ENCODE data around the gene ACIN1. TPM values are rescaled to one million over a fixed set of nuclear protein-coding genes. Genes with fewer than 3 reads are reported as not detected.
A peak's percentile ranks its signal among the peaks of the same experiment; 100 is the strongest.

The ACIN1 gene
- total and polyA plus RNA-seq, 2 of the 13 experiments (the other 11 are each of a cell fraction or from before 2014, with no cell fraction given), result 165 to 183 TPM

DNA sequence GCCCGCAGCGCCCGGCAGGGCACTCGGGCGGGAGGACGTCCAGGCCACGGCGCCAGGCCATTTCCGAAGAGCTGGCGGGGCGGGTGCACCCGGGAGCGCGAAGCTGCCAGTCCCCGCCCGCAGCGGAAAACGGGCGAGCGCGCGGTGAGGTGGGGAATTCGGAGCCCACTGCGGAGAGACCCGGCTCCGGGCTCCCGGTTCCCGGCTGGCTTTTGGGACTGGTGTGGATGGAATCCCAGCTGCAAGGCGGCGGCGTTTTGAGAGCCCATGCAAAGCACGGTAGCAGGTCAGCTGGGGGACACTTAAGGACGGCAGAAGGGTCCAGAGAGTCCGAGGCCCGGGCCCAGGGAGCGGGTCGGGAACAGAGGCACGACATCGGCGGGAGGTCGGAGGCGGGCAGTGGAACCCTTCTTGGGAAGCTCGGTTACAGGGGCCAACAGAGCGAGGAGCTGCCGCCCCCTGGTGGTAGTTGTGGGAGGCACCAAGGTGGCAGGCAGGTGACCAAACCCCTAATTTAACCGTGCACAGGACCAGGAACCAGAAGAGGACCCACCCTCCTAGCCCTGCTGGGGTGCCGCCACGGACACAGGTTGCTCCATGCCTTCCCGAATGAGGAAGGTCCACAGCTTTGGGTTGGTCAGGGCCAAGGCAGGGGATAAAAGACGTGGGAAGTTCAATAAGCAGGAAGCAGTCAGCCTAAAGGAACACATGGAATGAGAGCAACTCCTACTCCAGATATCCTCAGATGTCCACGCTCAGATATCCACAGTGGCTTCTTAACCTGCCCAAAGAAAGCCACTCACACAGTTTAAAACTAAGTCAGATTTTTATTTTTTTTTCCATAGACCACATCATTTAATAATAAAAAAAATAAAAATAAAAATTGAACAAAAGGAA is 36.9 kb downstream of the ACIN1 start (continued):
- TF ChIP-seq TP53 (CRISPR knock-in tag; conservative IDR thresholded peaks at IDR 0.05) (no peak), ZFP36L1 (CRISPR knock-in tag; IDR thresholded peaks at IDR 0.05) (peak; percentile 71), KDM1A (CRISPR knock-in tag; IDR thresholded peaks at IDR 0.05) (peak; percentile 54; the same call in 1 of the 2 replicates), DNMT1 (CRISPR knock-in tag; IDR thresholded peaks at IDR 0.05) (peak; percentile 92), ZNF136 (CRISPR knock-in tag; IDR thresholded peaks at IDR 0.05; ENCODE audit: low read depth) (0 out of 2 replicates have a peak, but pooled peaks have one; percentile 21), MEF2D (CRISPR knock-in tag; IDR thresholded peaks at IDR 0.05) (peak; percentile 86; the same call in 1 of the 2 replicates), TOPORS (CRISPR knock-in tag; IDR thresholded peaks at IDR 0.05) (peak; percentile 79; the same call in 1 of the 2 replicates), SMAD1 (CRISPR knock-in tag; IDR thresholded peaks at IDR 0.05; ENCODE audit: borderline replicate concordance, low read depth) (peak; percentile 100), POGZ (CRISPR knock-in tag; IDR thresholded peaks at IDR 0.05) (peak; percentile 77), AKAP8 (CRISPR knock-in tag; IDR thresholded peaks at IDR 0.05) (peak; percentile 86), ZNF772 (CRISPR knock-in tag; IDR thresholded peaks at IDR 0.05) (peak; percentile 97), ZNF788 (CRISPR knock-in tag; IDR thresholded peaks at IDR 0.05; ENCODE audit: borderline replicate concordance) (peak; percentile 90)
- TF ChIP-seq, protein P1, sequence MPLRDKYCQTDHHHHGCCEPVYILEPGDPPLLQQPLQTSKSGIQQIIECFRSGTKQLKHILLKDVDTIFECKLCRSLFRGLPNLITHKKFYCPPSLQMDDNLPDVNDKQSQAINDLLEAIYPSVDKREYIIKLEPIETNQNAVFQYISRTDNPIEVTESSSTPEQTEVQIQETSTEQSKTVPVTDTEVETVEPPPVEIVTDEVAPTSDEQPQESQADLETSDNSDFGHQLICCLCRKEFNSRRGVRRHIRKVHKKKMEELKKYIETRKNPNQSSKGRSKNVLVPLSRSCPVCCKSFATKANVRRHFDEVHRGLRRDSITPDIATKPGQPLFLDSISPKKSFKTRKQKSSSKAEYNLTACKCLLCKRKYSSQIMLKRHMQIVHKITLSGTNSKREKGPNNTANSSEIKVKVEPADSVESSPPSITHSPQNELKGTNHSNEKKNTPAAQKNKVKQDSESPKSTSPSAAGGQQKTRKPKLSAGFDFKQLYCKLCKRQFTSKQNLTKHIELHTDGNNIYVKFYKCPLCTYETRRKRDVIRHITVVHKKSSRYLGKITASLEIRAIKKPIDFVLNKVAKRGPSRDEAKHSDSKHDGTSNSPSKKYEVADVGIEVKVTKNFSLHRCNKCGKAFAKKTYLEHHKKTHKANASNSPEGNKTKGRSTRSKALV (CRISPR knock-in tag; IDR thresholded peaks at IDR 0.05), result peak; percentile 92
- TF ChIP-seq, protein P2, sequence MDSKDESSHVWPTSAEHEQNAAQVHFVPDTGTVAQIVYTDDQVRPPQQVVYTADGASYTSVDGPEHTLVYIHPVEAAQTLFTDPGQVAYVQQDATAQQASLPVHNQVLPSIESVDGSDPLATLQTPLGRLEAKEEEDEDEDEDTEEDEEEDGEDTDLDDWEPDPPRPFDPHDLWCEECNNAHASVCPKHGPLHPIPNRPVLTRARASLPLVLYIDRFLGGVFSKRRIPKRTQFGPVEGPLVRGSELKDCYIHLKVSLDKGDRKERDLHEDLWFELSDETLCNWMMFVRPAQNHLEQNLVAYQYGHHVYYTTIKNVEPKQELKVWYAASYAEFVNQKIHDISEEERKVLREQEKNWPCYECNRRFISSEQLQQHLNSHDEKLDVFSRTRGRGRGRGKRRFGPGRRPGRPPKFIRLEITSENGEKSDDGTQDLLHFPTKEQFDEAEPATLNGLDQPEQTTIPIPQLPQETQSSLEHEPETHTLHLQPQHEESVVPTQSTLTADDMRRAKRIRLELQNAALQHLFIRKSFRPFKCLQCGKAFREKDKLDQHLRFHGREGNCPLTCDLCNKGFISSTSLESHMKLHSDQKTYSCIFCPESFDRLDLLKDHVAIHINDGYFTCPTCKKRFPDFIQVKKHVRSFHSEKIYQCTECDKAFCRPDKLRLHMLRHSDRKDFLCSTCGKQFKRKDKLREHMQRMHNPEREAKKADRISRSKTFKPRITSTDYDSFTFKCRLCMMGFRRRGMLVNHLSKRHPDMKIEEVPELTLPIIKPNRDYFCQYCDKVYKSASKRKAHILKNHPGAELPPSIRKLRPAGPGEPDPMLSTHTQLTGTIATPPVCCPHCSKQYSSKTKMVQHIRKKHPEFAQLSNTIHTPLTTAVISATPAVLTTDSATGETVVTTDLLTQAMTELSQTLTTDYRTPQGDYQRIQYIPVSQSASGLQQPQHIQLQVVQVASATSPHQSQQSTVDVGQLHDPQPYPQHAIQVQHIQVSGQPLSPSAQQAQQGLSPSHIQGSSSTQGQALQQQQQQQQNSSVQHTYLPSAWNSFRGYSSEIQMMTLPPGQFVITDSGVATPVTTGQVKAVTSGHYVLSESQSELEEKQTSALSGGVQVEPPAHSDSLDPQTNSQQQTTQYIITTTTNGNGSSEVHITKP (CRISPR knock-in tag; IDR thresholded peaks at IDR 0.05; ENCODE audit: low read depth), result peak; percentile 23; the same call in 1 of the 2 replicates
- TF ChIP-seq, protein P3, sequence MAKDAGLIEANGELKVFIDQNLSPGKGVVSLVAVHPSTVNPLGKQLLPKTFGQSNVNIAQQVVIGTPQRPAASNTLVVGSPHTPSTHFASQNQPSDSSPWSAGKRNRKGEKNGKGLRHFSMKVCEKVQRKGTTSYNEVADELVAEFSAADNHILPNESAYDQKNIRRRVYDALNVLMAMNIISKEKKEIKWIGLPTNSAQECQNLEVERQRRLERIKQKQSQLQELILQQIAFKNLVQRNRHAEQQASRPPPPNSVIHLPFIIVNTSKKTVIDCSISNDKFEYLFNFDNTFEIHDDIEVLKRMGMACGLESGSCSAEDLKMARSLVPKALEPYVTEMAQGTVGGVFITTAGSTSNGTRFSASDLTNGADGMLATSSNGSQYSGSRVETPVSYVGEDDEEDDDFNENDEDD (CRISPR knock-in tag; IDR thresholded peaks at IDR 0.05; ENCODE audit: borderline replicate concordance), result peak; percentile 65; the same call in 1 of the 2 replicates
- TF ChIP-seq, protein P4, sequence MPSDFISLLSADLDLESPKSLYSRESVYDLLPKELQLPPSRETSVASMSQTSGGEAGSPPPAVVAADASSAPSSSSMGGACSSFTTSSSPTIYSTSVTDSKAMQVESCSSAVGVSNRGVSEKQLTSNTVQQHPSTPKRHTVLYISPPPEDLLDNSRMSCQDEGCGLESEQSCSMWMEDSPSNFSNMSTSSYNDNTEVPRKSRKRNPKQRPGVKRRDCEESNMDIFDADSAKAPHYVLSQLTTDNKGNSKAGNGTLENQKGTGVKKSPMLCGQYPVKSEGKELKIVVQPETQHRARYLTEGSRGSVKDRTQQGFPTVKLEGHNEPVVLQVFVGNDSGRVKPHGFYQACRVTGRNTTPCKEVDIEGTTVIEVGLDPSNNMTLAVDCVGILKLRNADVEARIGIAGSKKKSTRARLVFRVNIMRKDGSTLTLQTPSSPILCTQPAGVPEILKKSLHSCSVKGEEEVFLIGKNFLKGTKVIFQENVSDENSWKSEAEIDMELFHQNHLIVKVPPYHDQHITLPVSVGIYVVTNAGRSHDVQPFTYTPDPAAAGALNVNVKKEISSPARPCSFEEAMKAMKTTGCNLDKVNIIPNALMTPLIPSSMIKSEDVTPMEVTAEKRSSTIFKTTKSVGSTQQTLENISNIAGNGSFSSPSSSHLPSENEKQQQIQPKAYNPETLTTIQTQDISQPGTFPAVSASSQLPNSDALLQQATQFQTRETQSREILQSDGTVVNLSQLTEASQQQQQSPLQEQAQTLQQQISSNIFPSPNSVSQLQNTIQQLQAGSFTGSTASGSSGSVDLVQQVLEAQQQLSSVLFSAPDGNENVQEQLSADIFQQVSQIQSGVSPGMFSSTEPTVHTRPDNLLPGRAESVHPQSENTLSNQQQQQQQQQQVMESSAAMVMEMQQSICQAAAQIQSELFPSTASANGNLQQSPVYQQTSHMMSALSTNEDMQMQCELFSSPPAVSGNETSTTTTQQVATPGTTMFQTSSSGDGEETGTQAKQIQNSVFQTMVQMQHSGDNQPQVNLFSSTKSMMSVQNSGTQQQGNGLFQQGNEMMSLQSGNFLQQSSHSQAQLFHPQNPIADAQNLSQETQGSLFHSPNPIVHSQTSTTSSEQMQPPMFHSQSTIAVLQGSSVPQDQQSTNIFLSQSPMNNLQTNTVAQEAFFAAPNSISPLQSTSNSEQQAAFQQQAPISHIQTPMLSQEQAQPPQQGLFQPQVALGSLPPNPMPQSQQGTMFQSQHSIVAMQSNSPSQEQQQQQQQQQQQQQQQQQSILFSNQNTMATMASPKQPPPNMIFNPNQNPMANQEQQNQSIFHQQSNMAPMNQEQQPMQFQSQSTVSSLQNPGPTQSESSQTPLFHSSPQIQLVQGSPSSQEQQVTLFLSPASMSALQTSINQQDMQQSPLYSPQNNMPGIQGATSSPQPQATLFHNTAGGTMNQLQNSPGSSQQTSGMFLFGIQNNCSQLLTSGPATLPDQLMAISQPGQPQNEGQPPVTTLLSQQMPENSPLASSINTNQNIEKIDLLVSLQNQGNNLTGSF (CRISPR knock-in tag; IDR thresholded peaks at IDR 0.05), result no peak

Data from HepG2 (cell line).